CD8-positive, alpha-beta memory T cell (primary cell): ENCODE data around the gene SCLY. TPM values are rescaled to one million over a fixed set of nuclear protein-coding genes. Genes with fewer than 3 reads are reported as not detected.

Experiments used
- CTCF ChIA-PET: fragments of 350-600 bp; sonication (Branson Sonifier 250); formaldehyde crosslinking; loops from one replicate; lab custom pipeline; 2021; ENCODE audit warnings: antibody characterized with exemption; lab: Charles Lee
- POLR2A ChIA-PET: fragments of 350-600 bp; sonication (Branson Sonifier 250); formaldehyde crosslinking; loops from one replicate; lab custom pipeline; 2021; ENCODE audit warnings: antibody characterized with exemption; lab: Charles Lee
- DNase-seq, 5 donors: peaks; one replicate each; pipeline versions ENCODE4 v3.0.0 to v3.0.0-alpha.2; 2020 to 2022; ENCODE audit warnings: mixed read lengths in 1 of 5
- H3K27ac ChIP-seq: one replicate; pipeline ENCODE4 v1.7.0; 2013; ENCODE audit warnings: low read depth, mild to moderate bottlenecking, low read length, moderate library complexity
- H3K27me3 ChIP-seq: 2 replicates; pipeline ENCODE4 v1.7.0; 2013; ENCODE audit warnings: low read length, mild to moderate bottlenecking; ENCODE audit not compliant: insufficient read depth, poor library complexity, severe bottlenecking
- H3K36me3 ChIP-seq: 2 replicates; pipeline ENCODE4 v1.7.0; 2013; ENCODE audit warnings: mild to moderate bottlenecking, low read length, moderate library complexity; ENCODE audit not compliant: insufficient read depth
- H3K4me1 ChIP-seq: 2 replicates; pipeline ENCODE4 v1.7.0; 2013; ENCODE audit warnings: mild to moderate bottlenecking, low read length, moderate library complexity; ENCODE audit not compliant: insufficient read depth
- H3K4me3 ChIP-seq: 2 replicates; pipeline ENCODE4 v1.7.0; 2013; ENCODE audit warnings: mild to moderate bottlenecking, low read length
- H3K9me3 ChIP-seq: 2 replicates; pipeline ENCODE4 v1.7.0; 2013; ENCODE audit warnings: mild to moderate bottlenecking, low read length
- H3K27ac Mint-ChIP-seq, 8 donors: one replicate each; pipeline ENCODE4 v1.8.0; 2020 to 2021; ENCODE audit warnings: mixed read lengths in 8 of 8, mild to moderate bottlenecking in 6 of 8, inconsistent platforms in 3 of 8, moderate library complexity in 3 of 8
- H3K27me3 Mint-ChIP-seq, 2 donors: one replicate each; pipeline ENCODE4 v1.8.0; 2020 to 2021; ENCODE audit warnings: mixed read lengths in 2 of 2, mild to moderate bottlenecking in 1 of 2, moderate library complexity in 1 of 2
- H3K36me3 Mint-ChIP-seq, 3 donors: one replicate each; pipeline ENCODE4 v1.8.0; 2020 to 2021; ENCODE audit warnings: mixed read lengths in 3 of 3, inconsistent platforms in 1 of 3, mild to moderate bottlenecking in 1 of 3
- H3K4me1 Mint-ChIP-seq, 3 donors: one replicate each; pipeline ENCODE4 v1.8.0; 2020 to 2021; ENCODE audit warnings: mixed read lengths in 3 of 3, inconsistent platforms in 1 of 3, mild to moderate bottlenecking in 1 of 3
- H3K4me3 Mint-ChIP-seq, 7 donors: one replicate each; pipeline ENCODE4 v1.8.0; 2020 to 2021; ENCODE audit warnings: mixed read lengths in 7 of 7, mild to moderate bottlenecking in 6 of 7, moderate library complexity in 4 of 7, inconsistent platforms in 2 of 7
- H3K9me3 Mint-ChIP-seq, 5 donors: one replicate each; pipeline ENCODE4 v1.8.0; 2020 to 2022; ENCODE audit warnings: mixed read lengths in 5 of 5, mild to moderate bottlenecking in 3 of 5, moderate library complexity in 2 of 5, inconsistent platforms in 1 of 5
- polyA plus RNA-seq: library from polyadenylated mRNA; unstranded; fragments of 300-500 nt; fragmentation: Illumina TruSeq; gene quantifications from one replicate; pipeline ENCODE4 v1.2.3, GENCODE V29; 2021
- total RNA-seq, 2 experiments: library from RNA; stranded (reverse); gene quantifications; one replicate each; pipeline ENCODE4 v1.2.3, GENCODE V29; 2021

Gene SCLY
- total and polyA plus RNA-seq, 3 experiments from 2014 or later: 16.1 to 70.5 (median 64.8) TPM

- Mint-ChIP-seq H3K4me3 (no peak overlapping the region), H3K4me1 (peaks cover 4 to 7% (median 6%) of the 10 kb centered on the region in 3 donors), H3K36me3 (no peaks in the 10 kb centered on the region), H3K27me3 (peaks cover 0 to 2% of the 10 kb centered on the region in 2 donors), H3K27ac (no peak overlapping the region), H3K9me3 (no peaks in the 10 kb centered on the region)
- H3K36me3 ChIP-seq: no peaks in the 10 kb centered on the region
- H3K4me1 ChIP-seq: peaks cover 5% of the 10 kb centered on the region
- CTCF ChIA-PET: no interaction called here
- DNase-seq: no peak
- H3K27ac ChIP-seq: no peak overlapping the region
- H3K27me3 ChIP-seq: no peaks in the 10 kb centered on the region
- POLR2A ChIA-PET: no interaction called here
- H3K9me3 ChIP-seq: no peaks in the 10 kb centered on the region
- no peak overlapping the region for H3K4me3 ChIP-seq
These were observed 79.2 kb downstream of the SCLY start for GRCh38 chr2:238140040-238140439.

GRCh38 chr2:238140721-238141540, 80.1 kb downstream of the SCLY start:
- no peak overlapping the region for H3K27ac Mint-ChIP-seq

GRCh38 chr2:238141541-238142318, 80.9 kb downstream of the SCLY start:
- H3K4me3 Mint-ChIP-seq: no peak overlapping the region
- H3K4me1 ChIP-seq: peaks cover 5% of the 10 kb centered on the region
- H3K27me3 Mint-ChIP-seq: peaks cover 0 to 2% of the 10 kb centered on the region in 2 donors
- ChIA-PET POLR2A (no interaction called here), CTCF (no interaction called here)
- H3K27me3 ChIP-seq: no peaks in the 10 kb centered on the region
- no peaks in the 10 kb centered on the region for H3K36me3 Mint-ChIP-seq
- no peaks in the 10 kb centered on the region for H3K36me3 ChIP-seq
- H3K27ac ChIP-seq: no peak overlapping the region
- no peak overlapping the region for H3K4me3 ChIP-seq
- no peaks in the 10 kb centered on the region for H3K9me3 Mint-ChIP-seq
- H3K27ac Mint-ChIP-seq: peak overlapping the region in 2 of 8 donors; percentile 3 to 57
- peaks cover 4 to 7% (median 6%) of the 10 kb centered on the region in 3 donors for H3K4me1 Mint-ChIP-seq
- no peaks in the 10 kb centered on the region for H3K9me3 ChIP-seq
- DNase-seq: no peak

More at GRCh38 chr2:238140721-238141540, 80.1 kb downstream of the SCLY start:
- Mint-ChIP-seq H3K36me3 (no peaks in the 10 kb centered on the region), H3K4me1 (peaks cover 4 to 7% (median 6%) of the 10 kb centered on the region in 3 donors), H3K4me3 (no peak overlapping the region), H3K27me3 (peaks cover 0 to 2% of the 10 kb centered on the region in 2 donors), H3K9me3 (no peaks in the 10 kb centered on the region)
- Histone ChIP-seq H3K27me3 (no peaks in the 10 kb centered on the region), H3K36me3 (no peaks in the 10 kb centered on the region), H3K9me3 (no peaks in the 10 kb centered on the region), H3K4me1 (peaks cover 5% of the 10 kb centered on the region), H3K4me3 (no peak overlapping the region), H3K27ac (no peak overlapping the region)
- no peak for DNase-seq
- ChIA-PET POLR2A (no interaction called here), CTCF (no interaction called here)

- POLR2A ChIA-PET: no interaction called here
- CTCF ChIA-PET: no interaction called here
- Mint-ChIP-seq H3K36me3 (no peaks in the 10 kb centered on the region), H3K9me3 (no peaks in the 10 kb centered on the region), H3K4me1 (peaks cover 4 to 7% (median 6%) of the 10 kb centered on the region in 3 donors), H3K4me3 (no peak overlapping the region), H3K27me3 (peaks cover 0 to 2% of the 10 kb centered on the region in 2 donors), H3K27ac (no peak overlapping the region)
- H3K4me1 ChIP-seq: peaks cover 5% of the 10 kb centered on the region
- H3K4me3 ChIP-seq: no peak overlapping the region
- no peaks in the 10 kb centered on the region for H3K36me3 ChIP-seq
- no peaks in the 10 kb centered on the region for H3K9me3 ChIP-seq
- H3K27ac ChIP-seq: no peak overlapping the region
- DNase-seq: no peak
- H3K27me3 ChIP-seq: no peaks in the 10 kb centered on the region
These were observed 81.8 kb downstream of the SCLY start for GRCh38 chr2:238142382-238143205.

GRCh38 chr2:238143239-238143951, 82.6 kb downstream of the SCLY start:
- H3K4me1 Mint-ChIP-seq: peaks cover 4 to 7% (median 6%) of the 10 kb centered on the region in 3 donors
- Histone ChIP-seq H3K36me3 (no peaks in the 10 kb centered on the region), H3K9me3 (no peaks in the 10 kb centered on the region), H3K27ac (no peak overlapping the region), H3K4me3 (no peak overlapping the region), H3K4me1 (peaks cover 5% of the 10 kb centered on the region), H3K27me3 (no peaks in the 10 kb centered on the region)
- ChIA-PET CTCF (no interaction called here), POLR2A (no interaction called here)
- H3K4me3 Mint-ChIP-seq: no peak overlapping the region
- H3K27me3 Mint-ChIP-seq: peaks cover 0 to under 1% of the 10 kb centered on the region in 2 donors
- no peak overlapping the region for H3K27ac Mint-ChIP-seq
- H3K36me3 Mint-ChIP-seq: no peaks in the 10 kb centered on the region
- no peaks in the 10 kb centered on the region for H3K9me3 Mint-ChIP-seq
- no peak for DNase-seq

- H3K36me3 Mint-ChIP-seq: no peaks in the 10 kb centered on the region
- Histone ChIP-seq H3K9me3 (no peaks in the 10 kb centered on the region), H3K4me3 (no peak overlapping the region), H3K4me1 (peaks cover 5% of the 10 kb centered on the region), H3K27me3 (no peaks in the 10 kb centered on the region), H3K36me3 (no peaks in the 10 kb centered on the region), H3K27ac (no peak overlapping the region)
- H3K4me1 Mint-ChIP-seq: peaks cover 4 to 7% (median 6%) of the 10 kb centered on the region in 3 donors
- no peaks in the 10 kb centered on the region for H3K9me3 Mint-ChIP-seq
- H3K4me3 Mint-ChIP-seq: no peak overlapping the region
- peak overlapping the region in 1 of 8 donors; percentile 41 for H3K27ac Mint-ChIP-seq
- DNase-seq: no peak
- no peaks in the 10 kb centered on the region for H3K27me3 Mint-ChIP-seq
- ChIA-PET POLR2A (no interaction called here), CTCF (no interaction called here)
These were observed 83.5 kb downstream of the SCLY start for GRCh38 chr2:238144262-238144661.

- no peak for DNase-seq
- Mint-ChIP-seq H3K27ac (peak overlapping the region in 1 of 8 donors; percentile 72), H3K4me3 (no peak overlapping the region), H3K27me3 (no peaks in the 10 kb centered on the region), H3K36me3 (no peaks in the 10 kb centered on the region), H3K4me1 (peaks cover 4 to 7% (median 6%) of the 10 kb centered on the region in 3 donors), H3K9me3 (no peaks in the 10 kb centered on the region)
- Histone ChIP-seq H3K4me3 (no peak overlapping the region), H3K27me3 (no peaks in the 10 kb centered on the region), H3K27ac (no peak overlapping the region), H3K36me3 (no peaks in the 10 kb centered on the region), H3K9me3 (no peaks in the 10 kb centered on the region), H3K4me1 (peaks cover 5% of the 10 kb centered on the region)
- ChIA-PET POLR2A (no interaction called here), CTCF (no interaction called here)
These were observed 84.2 kb downstream of the SCLY start for GRCh38 chr2:238145046-238145445.
